LNCaP clone FGC (cell line): ENCODE measurements around the gene MGAT5.

Experiments used
- DNase-seq: peaks from one replicate; pipeline ENCODE4 v3.0.0-alpha.2; 2011; ENCODE audit warnings: low read depth
- H3K4me3 ChIP-seq: 2 replicates; pipeline ENCODE4 v1.5.1; 2011; ENCODE audit warnings: mild to moderate bottlenecking, low read depth, low read length, control low read depth
- TF ChIP-seq, protein P1 (sequence below): IDR thresholded peaks from 2 replicates; pipeline ENCODE4 v1.5.1; 2012; ENCODE audit warnings: mild to moderate bottlenecking; ENCODE audit not compliant: control insufficient read depth, insufficient read depth; ENCODE audit errors: extremely low read depth

Gene MGAT5

DNA sequence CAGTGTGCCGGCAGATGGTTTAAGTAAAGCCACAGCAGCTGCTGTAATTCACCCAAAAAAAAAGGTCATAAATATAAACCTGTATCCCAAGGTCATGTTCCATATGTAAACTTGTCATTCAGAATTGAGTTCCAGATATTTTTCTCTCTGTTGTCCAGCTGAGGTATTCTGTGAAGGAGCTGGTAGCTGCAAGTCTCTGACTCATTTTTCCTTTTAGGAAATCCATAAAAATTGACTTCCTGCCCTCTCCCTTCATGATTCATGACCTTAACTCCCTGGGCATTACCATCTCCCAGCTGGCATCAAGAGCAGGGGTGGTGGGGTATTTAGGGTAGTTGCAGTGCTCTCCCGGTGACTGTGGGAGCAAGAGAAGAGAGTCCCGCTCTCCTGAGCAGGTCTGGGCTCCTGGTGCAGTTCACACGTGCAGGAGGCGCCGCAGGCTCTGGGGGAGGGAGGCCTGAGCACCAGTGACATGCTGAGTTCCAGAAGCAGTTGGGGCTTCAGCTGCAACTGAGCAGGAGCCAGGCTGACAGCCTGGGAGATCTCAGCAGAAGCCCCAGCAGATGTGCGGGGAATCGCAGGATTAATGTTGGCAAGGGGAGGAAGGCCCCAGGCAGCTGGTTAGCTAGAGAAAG is 192.6 kb downstream of the MGAT5 start:
- H3K4me3 ChIP-seq: no peak overlapping the region
- TF ChIP-seq, protein P1, sequence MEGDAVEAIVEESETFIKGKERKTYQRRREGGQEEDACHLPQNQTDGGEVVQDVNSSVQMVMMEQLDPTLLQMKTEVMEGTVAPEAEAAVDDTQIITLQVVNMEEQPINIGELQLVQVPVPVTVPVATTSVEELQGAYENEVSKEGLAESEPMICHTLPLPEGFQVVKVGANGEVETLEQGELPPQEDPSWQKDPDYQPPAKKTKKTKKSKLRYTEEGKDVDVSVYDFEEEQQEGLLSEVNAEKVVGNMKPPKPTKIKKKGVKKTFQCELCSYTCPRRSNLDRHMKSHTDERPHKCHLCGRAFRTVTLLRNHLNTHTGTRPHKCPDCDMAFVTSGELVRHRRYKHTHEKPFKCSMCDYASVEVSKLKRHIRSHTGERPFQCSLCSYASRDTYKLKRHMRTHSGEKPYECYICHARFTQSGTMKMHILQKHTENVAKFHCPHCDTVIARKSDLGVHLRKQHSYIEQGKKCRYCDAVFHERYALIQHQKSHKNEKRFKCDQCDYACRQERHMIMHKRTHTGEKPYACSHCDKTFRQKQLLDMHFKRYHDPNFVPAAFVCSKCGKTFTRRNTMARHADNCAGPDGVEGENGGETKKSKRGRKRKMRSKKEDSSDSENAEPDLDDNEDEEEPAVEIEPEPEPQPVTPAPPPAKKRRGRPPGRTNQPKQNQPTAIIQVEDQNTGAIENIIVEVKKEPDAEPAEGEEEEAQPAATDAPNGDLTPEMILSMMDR: no peak
- no peak for DNase-seq

DNA sequence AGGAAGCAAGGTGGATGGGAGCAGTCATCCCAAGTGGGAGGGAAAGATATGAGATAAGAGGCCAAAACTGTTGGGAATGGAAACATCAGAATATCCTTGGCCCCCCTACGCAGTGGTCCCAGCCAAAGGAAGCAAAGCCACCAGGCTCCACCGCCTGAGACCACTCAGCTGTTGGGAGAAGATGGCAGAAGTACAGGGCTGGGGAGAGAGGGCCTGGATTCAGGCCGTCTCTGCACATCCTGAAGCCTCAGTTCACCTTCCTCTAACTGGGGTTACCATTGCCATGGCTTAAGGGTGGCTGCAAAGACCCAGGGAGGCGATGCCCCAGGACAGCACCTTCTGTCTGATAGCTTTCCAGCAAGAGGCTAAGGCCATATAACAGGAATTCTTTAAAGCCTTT is 193.8 kb downstream of the MGAT5 start:
- DNase-seq: no peak
- TF ChIP-seq, protein P1: no peak
- no peak overlapping the region for H3K4me3 ChIP-seq

DNA sequence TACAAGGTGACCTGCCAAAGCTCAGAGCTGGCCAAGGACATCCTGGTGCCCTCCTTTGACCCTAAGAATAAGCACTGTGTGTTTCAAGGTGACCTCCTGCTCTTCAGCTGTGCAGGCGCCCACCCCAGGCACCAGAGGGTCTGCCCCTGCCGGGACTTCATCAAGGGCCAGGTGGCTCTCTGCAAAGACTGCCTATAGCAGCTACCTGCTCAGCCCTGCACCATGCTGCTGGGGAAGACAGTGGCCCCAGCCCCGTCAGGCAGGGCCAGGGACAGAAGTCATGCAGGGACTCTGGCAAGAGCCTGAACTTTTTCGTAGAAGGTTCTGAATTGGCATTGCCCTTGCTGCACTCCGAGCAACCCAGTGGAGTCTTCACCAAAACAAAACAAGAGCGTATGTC is 194.8 kb downstream of the MGAT5 start:
- no peak for DNase-seq
- TF ChIP-seq, protein P1: no peak
- no peak overlapping the region for H3K4me3 ChIP-seq

DNA sequence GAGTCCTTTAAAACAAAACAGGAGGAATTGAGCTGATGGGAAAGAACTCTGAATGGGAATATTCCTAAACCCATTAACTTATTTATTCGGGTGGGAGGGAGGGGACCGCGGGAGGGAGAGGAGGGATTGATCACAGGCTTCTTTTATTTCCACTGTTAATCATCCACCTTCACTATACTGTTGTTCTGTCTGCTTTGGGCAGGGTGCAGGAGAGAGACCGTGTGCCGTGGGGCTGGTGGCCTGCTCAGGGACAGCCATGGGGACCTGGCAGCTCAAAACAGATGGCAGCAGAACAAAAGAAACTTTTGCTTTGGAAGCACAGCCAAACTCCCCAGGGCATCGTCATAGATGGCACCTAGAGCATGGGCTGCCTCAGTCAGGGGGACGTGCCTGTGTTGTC is 195.3 kb downstream of the MGAT5 start:
- TF ChIP-seq, protein P1: no peak
- H3K4me3 ChIP-seq: no peak overlapping the region

DNA sequence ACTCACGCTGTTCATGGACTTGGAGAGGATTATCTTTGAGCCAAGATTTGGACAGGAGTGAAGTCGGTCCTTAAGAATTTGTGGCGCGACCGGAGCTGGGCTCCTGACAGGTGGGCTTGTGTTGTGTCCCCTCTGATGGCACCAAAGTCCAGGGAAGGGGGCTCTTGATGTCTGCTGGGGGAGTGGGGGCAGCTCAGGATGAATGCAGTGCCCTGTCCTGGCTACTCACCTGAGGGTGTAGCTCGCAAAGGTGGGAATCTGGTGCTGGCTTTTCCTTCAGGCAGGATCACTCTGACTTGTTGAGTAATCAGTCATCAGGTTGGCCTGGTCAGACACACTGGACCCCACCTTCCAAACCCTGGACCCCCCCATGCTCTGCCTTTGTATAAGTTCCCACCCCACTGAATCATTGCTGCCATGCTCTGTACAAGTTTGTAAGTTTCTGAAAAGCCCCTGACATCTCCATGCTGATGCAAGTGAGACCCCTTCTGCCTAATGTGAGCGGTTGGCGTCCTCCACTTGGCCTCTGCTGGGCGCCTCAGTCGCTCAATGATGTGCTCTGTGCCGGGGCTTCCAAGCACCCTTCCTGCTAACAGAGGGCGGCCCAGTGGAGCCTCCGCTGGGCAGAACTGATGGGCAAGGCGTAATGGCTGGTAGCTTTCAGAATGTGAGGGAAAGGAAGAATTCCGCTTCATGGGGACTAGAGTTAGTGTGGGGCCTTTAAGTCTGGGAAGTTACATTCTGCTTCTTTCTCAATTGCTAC is 196.1 kb downstream of the MGAT5 start:
- H3K4me3 ChIP-seq: no peak overlapping the region
- DNase-seq: no peak
- TF ChIP-seq, protein P1: no peak

More for the DNA sequence above, 195.3 kb downstream of the MGAT5 start:
- no peak for DNase-seq

DNA sequence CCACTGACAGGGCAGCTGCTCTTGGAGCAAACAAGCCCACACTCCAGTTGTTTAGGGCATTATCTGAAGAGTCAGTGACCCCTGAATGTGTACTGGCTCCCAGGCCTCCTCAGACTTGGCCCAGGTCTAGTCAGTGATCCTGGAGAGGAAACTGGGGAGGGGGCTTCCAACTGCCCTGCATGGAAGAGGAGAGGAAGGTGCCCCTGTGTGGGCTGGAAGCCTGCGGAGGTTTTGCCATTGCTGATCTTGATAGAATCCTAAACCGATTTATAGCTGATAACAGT is 197.4 kb downstream of the MGAT5 start:
- no peak overlapping the region for H3K4me3 ChIP-seq
- no peak for DNase-seq
- TF ChIP-seq, protein P1: no peak
